GM19351 (cell line): ENCODE data around the gene PCNX4.

ENCODE experiments used
- ATAC-seq: cut with Tn5 transposase; IDR thresholded peaks from one replicate; pipeline ENCODE4 v1.9.1; 2021; ENCODE audit warnings: mild to moderate bottlenecking, moderate library complexity; ENCODE audit not compliant: unreplicated experiment

PCNX4 gene

GRCh38 chr14:60204843-60205774, 113.4 kb downstream of the PCNX4 start:
- peak; percentile 49 for ATAC-seq

- no peak for ATAC-seq
Measured at GRCh38 chr14:60206249-60206670, 114.5 kb downstream of the PCNX4 start.

GRCh38 chr14:60206837-60207533, 115.3 kb downstream of the PCNX4 start:
- peak; percentile 32 for ATAC-seq

GRCh38 chr14:60210703-60211102, 119.0 kb downstream of the PCNX4 start:
- no peak for ATAC-seq

DNA sequence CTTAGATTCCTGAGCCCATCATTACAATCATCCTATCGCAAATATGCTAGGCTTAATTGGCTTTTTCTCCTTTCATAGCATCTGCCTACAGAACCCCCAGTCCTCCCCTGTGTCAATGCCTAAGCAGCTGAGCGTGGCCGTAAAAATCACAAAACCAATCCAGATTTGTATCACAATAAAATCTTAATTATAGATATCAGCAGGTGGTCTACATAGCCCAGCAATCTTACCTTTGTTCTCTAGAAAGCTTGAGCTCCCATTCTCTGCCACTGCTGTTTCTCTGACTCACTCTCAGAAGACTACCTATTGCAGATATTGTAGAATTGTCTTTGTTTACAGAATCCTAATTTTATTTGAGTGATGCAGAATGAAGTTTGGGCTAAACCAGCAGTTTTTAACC, 119.4 kb downstream of the PCNX4 start:
- ATAC-seq = no peak

DNA sequence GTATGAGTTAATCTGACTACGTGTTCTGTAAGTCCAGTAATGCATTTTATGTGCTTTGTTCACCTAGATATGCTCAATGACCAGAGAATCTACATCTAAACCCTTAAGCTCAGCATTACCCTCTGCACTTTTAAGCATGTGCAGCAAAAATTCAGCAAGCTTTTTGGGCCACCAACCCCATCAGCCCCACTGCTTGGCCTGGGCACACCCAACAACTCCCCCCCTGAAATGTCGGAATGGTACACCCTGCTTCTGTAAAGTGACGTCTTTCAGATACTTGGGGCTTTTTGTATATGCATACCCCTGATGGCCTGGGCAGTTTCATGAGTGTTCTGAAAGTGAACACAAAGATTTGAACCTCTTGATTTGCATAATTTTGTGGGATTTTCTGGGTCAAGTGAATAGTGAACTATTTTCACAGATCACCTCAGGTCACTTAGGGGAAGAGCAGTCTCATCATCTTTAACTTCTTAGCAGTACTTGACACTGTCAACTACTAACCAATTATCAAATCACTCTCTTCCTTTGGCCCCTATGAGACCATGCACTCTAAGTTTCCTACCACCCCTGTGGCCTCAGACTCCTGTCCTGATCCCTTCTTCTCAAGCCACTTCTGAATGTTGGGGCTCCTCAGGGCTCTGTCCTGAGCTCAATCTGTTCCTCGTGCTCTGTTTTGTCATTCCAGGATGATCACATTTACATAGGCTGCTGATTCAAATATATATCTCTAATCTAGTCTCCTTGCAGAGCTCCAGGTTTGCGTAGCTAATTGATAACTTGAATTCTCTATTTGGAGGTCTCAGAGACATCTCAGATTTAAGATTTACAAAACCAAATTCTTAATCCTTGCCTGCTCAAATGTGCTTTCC, 121.0 kb downstream of the PCNX4 start:
- ATAC-seq = peak; percentile 89

DNA sequence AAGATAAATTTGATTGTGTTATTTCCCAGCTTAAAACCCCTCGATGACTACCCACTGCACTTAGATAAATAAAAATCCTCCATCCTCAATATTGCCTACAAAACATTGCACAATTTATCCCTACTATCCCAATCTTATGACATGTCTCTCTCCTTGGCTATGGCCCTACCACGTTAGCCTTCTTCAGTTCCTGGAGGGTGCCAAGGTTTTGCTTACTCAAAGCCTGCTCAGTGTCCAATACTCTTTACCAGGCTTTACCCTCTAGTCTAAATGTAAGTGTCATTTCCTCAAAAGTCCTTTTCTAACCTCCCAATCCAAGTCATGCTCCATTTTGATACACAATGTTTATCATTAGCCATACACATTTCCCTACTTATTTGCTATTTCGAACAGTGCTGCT, 122.3 kb downstream of the PCNX4 start:
- no peak for ATAC-seq

GRCh38 chr14:60214415-60215126, 122.8 kb downstream of the PCNX4 start:
- no peak for ATAC-seq

DNA sequence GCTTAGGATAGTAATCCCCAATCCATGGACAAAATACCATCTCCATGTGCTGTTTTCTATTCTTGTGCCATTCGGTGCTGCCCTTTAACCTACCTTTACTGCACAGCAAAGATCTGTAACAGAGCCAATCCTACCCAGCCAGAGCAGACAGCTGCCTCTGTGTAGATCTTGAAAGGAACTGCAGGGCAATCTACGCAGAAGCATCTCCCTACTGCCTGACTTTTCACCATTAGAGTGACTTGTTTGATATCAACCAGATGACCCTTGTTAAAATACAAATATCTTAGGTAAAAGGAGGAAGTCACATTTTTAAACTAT, 123.4 kb downstream of the PCNX4 start:
- no peak for ATAC-seq

GRCh38 chr14:60215520-60216420, 124.0 kb downstream of the PCNX4 start:
- no peak for ATAC-seq

- no peak for ATAC-seq
Measured at GRCh38 chr14:60217713-60218112, 126.0 kb downstream of the PCNX4 start.
